SK-N-SH (cell line): Measurements from ENCODE around the gene APOC3. TPM values are rescaled to one million over a fixed set of nuclear protein-coding genes. Genes with fewer than 3 reads are reported as not detected.

Experiments used
- CTCF ChIA-PET: fragments of 300-600, 350-600 bp; formaldehyde crosslinking; extraction: SDS; loops from one replicate; lab custom pipeline; 2021; lab: Yijun Ruan, JAX
- POLR2A ChIA-PET: fragments of 350-600 bp; sonication (Branson Sonifier 250); formaldehyde crosslinking; extraction: SDS; loops from one replicate; lab custom pipeline; 2020; ENCODE audit warnings: antibody characterized with exemption, inconsistent platforms; lab: Yijun Ruan, JAX
- DNase-seq: peaks from one replicate; pipeline ENCODE4 v3.0.0; 2012
- H2AFZ ChIP-seq: fragments of 200-600 bp; sonication (generic); 2 replicates; pipeline ENCODE4 v1.8.1; 2016; ENCODE audit warnings: antibody characterized with exemption, mild to moderate bottlenecking, low read depth
- H3F3A ChIP-seq: fragments of 200-600 bp; sonication (generic); replicated peaks from 2 replicates; pipeline ENCODE3; 2016; ENCODE audit warnings: antibody characterized with exemption, mild to moderate bottlenecking; ENCODE audit not compliant: insufficient read depth
- H3K27ac ChIP-seq, 2 experiments: fragments of 200-500 bp in 1 of 2; fragments of 200-600 bp in 1 of 2; sonication (Bioruptor generic) in 1 of 2; sonication (generic), shearing (Covaris generic) in 1 of 2; 2 replicates each; pipeline versions ENCODE4 v1.5.1 to v1.6.1; 2014 to 2016; ENCODE audit warnings: low read depth in 2 of 2, inconsistent platforms in 1 of 2, low read length in 1 of 2, mild to moderate bottlenecking in 1 of 2, mixed read lengths in 1 of 2
- H3K27me3 ChIP-seq: fragments of 200-600 bp; sonication (generic), shearing (Covaris generic); 2 replicates; pipeline ENCODE4 v1.6.1; 2016; ENCODE audit warnings: mixed run types; ENCODE audit not compliant: insufficient read depth
- H3K36me3 ChIP-seq, 2 experiments: fragments of 200-500 bp in 1 of 2; fragments of 200-600 bp in 1 of 2; sonication (Bioruptor generic) in 1 of 2; sonication (generic) in 1 of 2; replicated peaks in 1 of 2; 2 replicates each; pipeline versions ENCODE3 to v1.5.1; 2014 to 2016; ENCODE audit warnings: low read length in 1 of 2, mild to moderate bottlenecking in 1 of 2; ENCODE audit not compliant: insufficient read depth in 2 of 2, control insufficient read depth in 1 of 2
- H3K4me1 ChIP-seq, 2 experiments: fragments of 200-500 bp in 1 of 2; fragments of 200-600 bp in 1 of 2; sonication (Bioruptor generic) in 1 of 2; sonication (generic), shearing (Covaris generic) in 1 of 2; 2 replicates each; pipeline versions ENCODE4 v1.5.1 to v1.6.1; 2014 to 2016; ENCODE audit warnings: low read depth in 1 of 2, low read length in 1 of 2, mixed run types in 1 of 2; ENCODE audit not compliant: insufficient read depth in 2 of 2, control insufficient read depth in 1 of 2
- H3K4me2 ChIP-seq: fragments of 200-600 bp; sonication (generic), shearing (Covaris generic); 2 replicates; pipeline ENCODE4 v1.6.1; 2017; ENCODE audit warnings: mixed run types
- H3K4me3 ChIP-seq, 2 experiments: fragments of 200-500 bp in 1 of 2; fragments of 200-600 bp in 1 of 2; sonication (Bioruptor generic) in 1 of 2; sonication (generic), shearing (Covaris generic) in 1 of 2; 2 replicates each; pipeline versions ENCODE4 v1.5.1 to v1.8.1; 2014 to 2016; ENCODE audit warnings: low read depth in 2 of 2, inconsistent platforms in 1 of 2, low read length in 1 of 2, mild to moderate bottlenecking in 1 of 2, mixed read lengths in 1 of 2, moderate library complexity in 1 of 2
- H3K79me2 ChIP-seq: fragments of 200-600 bp; sonication (generic); 2 replicates; pipeline ENCODE4 v1.8.1; 2017; ENCODE audit warnings: mild to moderate bottlenecking; ENCODE audit not compliant: insufficient read depth
- H3K9ac ChIP-seq: fragments of 200-600 bp; sonication (generic); 2 replicates; pipeline ENCODE4 v1.6.1; 2017; ENCODE audit warnings: mixed run types
- H3K9me2 ChIP-seq: fragments of 200-600 bp; sonication (generic); 2 replicates; pipeline ENCODE4 v1.6.1; 2017; ENCODE audit warnings: mixed run types
- H3K9me3 ChIP-seq: fragments of 200-600 bp; sonication (generic); 2 replicates; pipeline ENCODE4 v1.6.1; 2017; ENCODE audit warnings: mixed run types, mild to moderate bottlenecking, moderate library complexity
- H4K20me1 ChIP-seq: fragments of 200-600 bp; sonication (generic); 2 replicates; pipeline ENCODE4 v1.6.1; 2017; ENCODE audit warnings: mild to moderate bottlenecking, mixed run types; ENCODE audit not compliant: insufficient read depth
- CHD2 ChIP-seq: fragments of 150-350 bp; IDR thresholded peaks from 2 replicates; pipeline ENCODE4 v1.6.1; 2018; ENCODE audit warnings: low read length; ENCODE audit not compliant: partially characterized antibody
- EP300 ChIP-seq, 2 experiments: IDR thresholded peaks; 2 replicates each; pipeline versions ENCODE4 v1.4.0 to v1.6.1; 2012; ENCODE audit warnings: borderline replicate concordance in 1 of 2, low read depth in 1 of 2, low read length in 1 of 2
- FOSL2 ChIP-seq: IDR thresholded peaks from 2 replicates; pipeline ENCODE4 v1.4.0; 2012; ENCODE audit warnings: low read depth, mild to moderate bottlenecking, moderate library complexity, borderline replicate concordance
- FOXJ3 ChIP-seq: sonication (generic); formaldehyde crosslinking; IDR thresholded peaks from 2 replicates; pipeline ENCODE4 v1.5.1; 2020; ENCODE audit warnings: mild to moderate bottlenecking, missing genetic modification reagents
- GABPA ChIP-seq: IDR thresholded peaks from 2 replicates; pipeline ENCODE4 v1.4.0; 2012; ENCODE audit warnings: low read depth, mild to moderate bottlenecking
- MAX ChIP-seq: IDR thresholded peaks from 2 replicates; pipeline ENCODE4 v1.4.0; 2012; ENCODE audit warnings: low read depth
- MEF2A ChIP-seq: IDR thresholded peaks from 2 replicates; pipeline ENCODE4 v1.4.0; 2012; ENCODE audit warnings: low read depth, borderline replicate concordance
- MXI1 ChIP-seq: IDR thresholded peaks from 2 replicates; pipeline ENCODE4 v1.6.1; 2012; ENCODE audit warnings: mild to moderate bottlenecking, low read depth, low read length, improper control_type of control experiment
- NRF1 ChIP-seq: IDR thresholded peaks from 2 replicates; pipeline ENCODE4 v1.6.1; 2012; ENCODE audit warnings: low read depth, mild to moderate bottlenecking, low read length
- POLR2AphosphoS5 ChIP-seq: IDR thresholded peaks from 2 replicates; pipeline ENCODE4 v1.6.1; 2012; ENCODE audit warnings: low read depth, low read length
- RAD21 ChIP-seq: IDR thresholded peaks from 2 replicates; pipeline ENCODE4 v1.6.1; 2012; ENCODE audit warnings: mild to moderate bottlenecking, low read length
- SMC3 ChIP-seq: IDR thresholded peaks from 2 replicates; pipeline ENCODE4 v1.6.1; 2012; ENCODE audit warnings: low read depth, low read length, improper control_type of control experiment
- TAF1 ChIP-seq: IDR thresholded peaks from 2 replicates; pipeline ENCODE4 v1.6.1; 2012; ENCODE audit warnings: low read depth, mild to moderate bottlenecking, low read length, moderate library complexity, borderline replicate concordance
- YY1 ChIP-seq: IDR thresholded peaks from 2 replicates; pipeline ENCODE4 v1.4.0; 2012; ENCODE audit warnings: low read depth, mild to moderate bottlenecking
- WGBS: methylation state at CpG from one replicate; pipeline ENCODE4 v1.1.6; 2017; ENCODE audit warnings: low lambda C conversion rate; 5-methylcytosine and 5-hydroxymethylcytosine counted together
- polyA plus RNA-seq, 3 experiments: library from polyadenylated mRNA; depleted of rRNA; stranded (reverse); fragments of >200 nt; gene quantifications; 2 replicates each; pipeline ENCODE4 v1.2.3, GENCODE V29; 2012
- TF ChIP-seq, protein P1 (sequence below): fragments of 200-600 bp; sonication (generic); IDR thresholded peaks from 2 replicates; pipeline ENCODE4 v1.6.1; 2017; ENCODE audit warnings: antibody characterized with exemption, mild to moderate bottlenecking, moderate library complexity
- TF ChIP-seq, protein P2 (sequence below): fragments of 150-350 bp; IDR thresholded peaks from 2 replicates; pipeline ENCODE4 v1.6.1; 2017; ENCODE audit warnings: antibody characterized with exemption, low read length, low read depth, borderline replicate concordance

The APOC3 gene
- polyA plus RNA-seq, 1 of the 3 experiments (the other 2 are of a cell fraction), result not detected

- Histone ChIP-seq H3K9ac (no peak overlapping the region), H3K9me2 (no peaks in the 10 kb centered on the region), H3F3A (peaks cover 11% of the 10 kb centered on the region), H3K27ac (no peak overlapping the region), H3K36me3 (peaks cover 3 to 5% of the 10 kb centered on the region in 2 experiments), H3K79me2 (peaks cover 14% of the 10 kb centered on the region), H4K20me1 (no peaks in the 10 kb centered on the region), H2AFZ (no peak overlapping the region), H3K27me3 (no peaks in the 10 kb centered on the region), H3K4me1 (peaks cover 8 to 19% of the 10 kb centered on the region in 2 experiments; a peak in 3 of 4 replicates), H3K9me3 (no peaks in the 10 kb centered on the region), H3K4me3 (no peak overlapping the region; a peak in 1 of 4 replicates), H3K4me2 (no peak overlapping the region)
- POLR2A ChIA-PET, result interaction anchor here (0.8 to 1.8 kb wide), 2 partner anchors 45 to 306 kb away, joined by 3 to 9 read pairs; no protein-coding TSS in a partner anchor
- TF ChIP-seq TAF1 (no peak), CHD2 (no peak), SMC3 (peak; percentile 94), FOSL2 (no peak), RAD21 (peak; percentile 82), FOXJ3 (CRISPR knock-in tag) (no peak), POLR2AphosphoS5 (no peak)
- TF ChIP-seq, protein P1, sequence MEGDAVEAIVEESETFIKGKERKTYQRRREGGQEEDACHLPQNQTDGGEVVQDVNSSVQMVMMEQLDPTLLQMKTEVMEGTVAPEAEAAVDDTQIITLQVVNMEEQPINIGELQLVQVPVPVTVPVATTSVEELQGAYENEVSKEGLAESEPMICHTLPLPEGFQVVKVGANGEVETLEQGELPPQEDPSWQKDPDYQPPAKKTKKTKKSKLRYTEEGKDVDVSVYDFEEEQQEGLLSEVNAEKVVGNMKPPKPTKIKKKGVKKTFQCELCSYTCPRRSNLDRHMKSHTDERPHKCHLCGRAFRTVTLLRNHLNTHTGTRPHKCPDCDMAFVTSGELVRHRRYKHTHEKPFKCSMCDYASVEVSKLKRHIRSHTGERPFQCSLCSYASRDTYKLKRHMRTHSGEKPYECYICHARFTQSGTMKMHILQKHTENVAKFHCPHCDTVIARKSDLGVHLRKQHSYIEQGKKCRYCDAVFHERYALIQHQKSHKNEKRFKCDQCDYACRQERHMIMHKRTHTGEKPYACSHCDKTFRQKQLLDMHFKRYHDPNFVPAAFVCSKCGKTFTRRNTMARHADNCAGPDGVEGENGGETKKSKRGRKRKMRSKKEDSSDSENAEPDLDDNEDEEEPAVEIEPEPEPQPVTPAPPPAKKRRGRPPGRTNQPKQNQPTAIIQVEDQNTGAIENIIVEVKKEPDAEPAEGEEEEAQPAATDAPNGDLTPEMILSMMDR, result peak; percentile 76
- TF ChIP-seq, protein P2, sequence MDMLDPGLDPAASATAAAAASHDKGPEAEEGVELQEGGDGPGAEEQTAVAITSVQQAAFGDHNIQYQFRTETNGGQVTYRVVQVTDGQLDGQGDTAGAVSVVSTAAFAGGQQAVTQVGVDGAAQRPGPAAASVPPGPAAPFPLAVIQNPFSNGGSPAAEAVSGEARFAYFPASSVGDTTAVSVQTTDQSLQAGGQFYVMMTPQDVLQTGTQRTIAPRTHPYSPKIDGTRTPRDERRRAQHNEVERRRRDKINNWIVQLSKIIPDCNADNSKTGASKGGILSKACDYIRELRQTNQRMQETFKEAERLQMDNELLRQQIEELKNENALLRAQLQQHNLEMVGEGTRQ, result no peak
- CTCF ChIA-PET, result interaction anchor here (0.5 to 11.4 kb wide), 70 partner anchors 9 to 1839 kb away, joined by 3 to 268 read pairs (median 5); partner anchors contain the start of genes APOA1, APOA4, PAFAH1B2 and PCSK7
- WGBS, result 47% methylated on average over 20 of the region's 31 CpGs
- DNase-seq, result peak; percentile 92
Observed at GRCh38 chr11:116791002-116791812, 38.5 kb upstream of the APOC3 start.

- no peaks in the 10 kb centered on the region for H3K27me3 ChIP-seq
- no peak within 1 kb of the TSS for H3K4me2 ChIP-seq
- H2AFZ ChIP-seq, result no peak within 1 kb of the TSS
- ChIA-PET POLR2A (interaction anchor here (1.8 kb wide), 1 partner anchor 44 kb away, joined by 9 read pairs; no protein-coding TSS in a partner anchor), CTCF (interaction anchor here (0.6 to 11.4 kb wide), 62 partner anchors 8 to 441 kb away, joined by 3 to 268 read pairs (median 5); partner anchors contain the start of genes APOA1, APOA4, PAFAH1B2 and PCSK7)
- WGBS, result 84% methylated on average over 7 of the region's 7 CpGs
- peaks cover 9% of the 10 kb centered on the region for H3K79me2 ChIP-seq
- peak within 1 kb of the TSS in 1 of 2 experiments; percentile 44; a peak in 2 of 4 replicates for H3K27ac ChIP-seq
- DNase-seq, result no peak
- H4K20me1 ChIP-seq, result no peaks in the 10 kb centered on the region
- H3K4me3 ChIP-seq, result no peak within 1 kb of the TSS; a peak in 1 of 4 replicates
- H3K9me3 ChIP-seq, result no peaks in the 10 kb centered on the region
- no peaks in the 10 kb centered on the region for H3K9me2 ChIP-seq
- H3F3A ChIP-seq, result peaks cover 11% of the 10 kb centered on the region
- no peak for TF ChIP-seq NRF1
- no peak for TF ChIP-seq MXI1
- TF ChIP-seq EP300 (IDR thresholded peaks at IDR 0.05; ENCODE audit: borderline replicate concordance in 1 of 2, low read depth in 1 of 2, low read length in 1 of 2), result no peak
- no peak for TF ChIP-seq MEF2A
- no peak for TF ChIP-seq GABPA
- TF ChIP-seq MAX, result no peak
- no peak for TF ChIP-seq CHD2
- TF ChIP-seq YY1, result no peak
- peaks cover 8 to 15% of the 10 kb centered on the region in 2 experiments; a peak in 2 of 4 replicates for H3K4me1 ChIP-seq
- H3K9ac ChIP-seq, result no peak within 1 kb of the TSS
- no peaks in the 10 kb centered on the region for H3K36me3 ChIP-seq
Observed at GRCh38 chr11:116791813-116792143, 37.9 kb upstream of the APOC3 start, which contains the start of gene APOA5. Gene APOA5 (minus strand): TSS chr11:116791879. CDS start chr11:116791860, 19 bp downstream.
